HG02588 (cell line): ENCODE measurements around the gene CD52.
"Not testable (repeated sequence)": the region's sequence is repeated elsewhere in the genome, so short reads cannot be mapped to it uniquely, and the experiment has no call there.

ENCODE experiments used
- ATAC-seq: cut with Tn5 transposase; IDR thresholded peaks from one replicate; pipeline ENCODE4 v1.9.1; 2021; ENCODE audit warnings: mild to moderate bottlenecking, moderate library complexity; ENCODE audit not compliant: unreplicated experiment

Gene CD52

DNA sequence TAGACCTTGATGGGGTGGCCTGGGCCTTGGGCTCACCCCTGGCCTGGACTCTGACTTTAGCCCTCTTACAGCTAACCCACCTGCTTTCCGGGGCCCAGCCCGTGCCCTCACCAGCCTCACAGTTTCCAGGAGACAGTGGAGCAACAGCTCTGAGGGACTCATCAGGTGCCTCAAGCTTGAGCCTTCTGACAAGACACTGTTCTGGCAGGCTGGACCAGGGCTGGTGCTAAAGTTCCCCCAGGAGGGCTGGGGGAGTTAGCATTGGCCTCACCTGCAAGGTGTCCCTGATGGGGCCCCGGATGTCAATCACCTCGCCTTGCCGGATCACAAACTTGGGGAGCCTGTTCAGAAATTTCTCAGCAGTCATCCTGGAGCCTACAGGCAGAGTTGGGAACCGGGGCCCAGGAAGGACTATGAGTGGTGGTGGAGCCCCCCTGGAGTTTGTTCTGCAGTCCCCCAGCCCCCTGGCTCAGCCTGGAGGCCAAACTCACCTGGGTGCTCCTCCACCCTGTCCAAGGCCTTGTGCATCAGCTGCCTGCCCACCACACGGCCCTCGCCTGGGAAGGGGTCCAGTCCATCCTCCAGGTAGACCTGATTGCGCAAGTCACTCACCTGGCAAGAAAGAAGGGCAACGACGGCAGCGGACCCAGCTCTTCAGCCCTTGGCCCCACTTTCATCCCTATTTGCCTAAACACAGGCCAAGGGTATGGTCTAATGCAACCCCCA is 33.7 kb upstream of the CD52 start:
- no peak for ATAC-seq

DNA sequence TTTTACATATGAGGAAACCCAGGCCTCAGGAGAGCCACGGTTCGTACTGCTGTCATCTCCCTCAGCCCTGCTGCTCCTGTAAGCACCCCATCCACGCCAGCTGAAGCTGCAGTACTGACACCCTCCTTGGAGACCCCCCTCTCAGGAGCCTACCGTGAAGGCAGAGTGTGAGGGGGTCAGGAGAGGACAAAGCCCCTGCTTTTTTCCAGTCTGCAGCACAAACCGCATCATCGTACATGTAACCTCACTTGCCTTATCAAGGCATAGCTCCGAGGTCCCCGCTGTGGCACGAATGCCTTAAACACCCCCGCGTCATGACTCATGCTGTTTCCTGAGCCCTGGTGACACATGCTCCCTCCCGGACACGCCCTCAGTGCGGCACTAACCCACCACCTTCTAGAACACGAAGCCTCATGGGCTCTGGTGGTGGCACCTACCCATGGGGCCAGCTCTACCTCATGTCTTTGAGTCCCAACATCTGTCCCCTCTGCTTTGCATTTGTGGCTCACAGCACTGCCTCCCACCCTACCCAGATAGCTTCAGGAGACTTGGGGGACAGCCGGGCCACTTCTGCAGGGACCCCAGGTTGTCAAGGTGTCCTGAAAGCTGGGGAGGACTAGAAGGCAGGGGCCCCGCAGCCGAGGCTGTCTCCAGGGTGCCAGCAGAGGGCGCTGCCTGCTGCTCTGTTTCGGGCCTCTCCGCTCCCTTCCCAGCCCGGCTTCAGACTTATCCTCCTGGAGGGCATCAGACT is 33.0 kb upstream of the CD52 start:
- peak; percentile 33 for ATAC-seq

DNA sequence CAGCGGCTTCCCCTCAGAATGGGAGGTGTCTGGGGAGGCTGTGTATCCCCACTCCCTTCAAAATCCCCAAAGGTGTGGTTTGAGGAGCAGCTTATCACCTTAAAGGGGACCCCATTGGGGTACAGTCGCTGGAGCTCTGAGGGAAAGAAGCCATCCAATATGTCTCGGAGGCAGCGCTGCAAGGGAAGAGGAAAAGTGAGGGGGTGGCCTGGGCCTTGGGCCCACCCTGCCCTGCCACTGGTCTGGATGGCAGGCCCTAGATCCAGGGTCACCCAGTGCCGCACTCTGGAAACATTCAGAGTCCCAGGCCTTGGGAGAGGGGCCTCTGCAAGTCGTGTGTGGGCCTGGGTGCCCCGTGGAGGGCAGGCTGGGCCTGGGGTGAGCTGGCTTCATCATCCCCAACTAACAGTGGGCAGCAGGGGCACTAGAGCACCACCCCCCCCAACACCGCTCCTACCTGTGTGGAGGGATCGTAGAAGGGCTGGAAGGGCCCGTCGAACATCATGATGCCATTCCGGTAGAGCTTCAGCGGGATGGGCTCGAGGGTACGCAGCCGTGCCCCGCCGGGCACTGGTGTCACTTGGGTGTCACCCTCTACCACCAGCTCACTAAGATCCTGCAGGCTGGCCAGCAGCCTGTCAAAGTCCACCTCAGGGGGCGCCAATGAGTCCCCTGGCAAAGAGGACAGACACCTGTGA is 32.2 kb upstream of the CD52 start:
- no peak for ATAC-seq

DNA sequence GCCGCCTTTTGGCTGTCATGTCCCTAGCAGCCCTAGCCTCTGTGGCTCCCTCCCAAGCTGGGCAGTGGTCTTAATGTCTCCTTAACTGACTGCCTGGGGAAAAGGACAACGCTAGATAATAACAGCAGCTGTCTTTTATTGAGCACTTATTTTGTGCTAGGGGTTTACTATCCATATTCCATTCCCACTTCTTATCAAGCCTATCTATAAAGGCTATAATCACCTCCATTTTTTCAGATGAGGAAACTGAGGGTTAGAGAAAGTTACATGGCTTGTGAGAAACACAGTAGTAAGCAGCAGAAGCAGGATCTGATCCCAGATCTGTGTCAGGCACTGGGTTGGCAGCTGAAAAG is 31.7 kb upstream of the CD52 start:
- ATAC-seq: no peak

DNA sequence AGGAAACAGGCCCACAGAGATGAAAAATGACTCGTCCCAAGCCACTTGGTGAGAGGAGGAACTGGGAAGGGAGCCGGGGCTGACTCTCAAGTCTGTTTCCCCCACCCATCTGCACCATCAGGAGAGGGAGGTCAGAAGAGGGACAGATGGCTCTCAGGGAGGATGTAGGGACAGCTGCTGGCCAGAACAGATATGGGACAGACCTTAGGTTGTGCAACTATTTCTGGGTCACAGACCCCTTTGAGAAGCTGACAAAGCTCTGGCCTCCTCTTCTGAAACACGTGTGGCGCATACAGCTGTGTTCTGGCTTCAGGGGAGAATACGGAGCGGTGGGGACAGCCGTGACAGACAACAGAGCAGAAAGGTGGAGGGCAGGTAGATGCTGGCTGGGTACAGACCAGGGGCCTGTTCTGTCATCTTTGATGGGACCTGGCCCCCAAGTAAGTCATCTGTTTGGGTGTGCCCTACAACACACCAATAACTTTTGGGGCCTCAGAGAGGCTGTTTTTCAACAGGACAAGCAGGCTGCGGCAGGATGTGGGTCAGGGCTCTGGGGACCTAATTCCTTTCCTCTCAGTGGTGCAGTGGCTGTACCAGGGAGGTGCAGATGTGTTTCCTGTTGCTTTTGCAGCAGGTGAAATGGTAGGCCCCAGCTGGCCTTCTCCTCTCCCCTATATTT is 30.6 kb upstream of the CD52 start:
- peak; percentile 25 for ATAC-seq

DNA sequence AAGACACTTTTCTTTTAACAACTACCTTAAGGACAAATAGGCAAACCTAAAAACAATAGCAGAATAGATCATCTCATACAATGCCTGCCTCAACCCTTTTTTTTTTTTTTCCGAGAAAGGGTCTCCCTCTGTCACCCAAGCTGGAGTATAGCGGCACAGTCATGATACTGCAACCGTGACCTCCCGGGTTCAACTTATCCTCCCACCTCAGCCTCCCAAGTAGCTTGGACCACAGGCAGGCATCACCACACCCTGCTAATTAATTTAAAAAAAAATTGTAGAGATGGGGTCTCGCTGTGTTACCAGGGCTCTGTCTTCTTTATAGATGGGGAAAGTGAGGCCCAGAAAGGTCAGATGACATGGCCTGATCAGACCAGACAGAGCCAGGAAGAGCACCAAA is 29.9 kb upstream of the CD52 start:
- no peak for ATAC-seq

DNA sequence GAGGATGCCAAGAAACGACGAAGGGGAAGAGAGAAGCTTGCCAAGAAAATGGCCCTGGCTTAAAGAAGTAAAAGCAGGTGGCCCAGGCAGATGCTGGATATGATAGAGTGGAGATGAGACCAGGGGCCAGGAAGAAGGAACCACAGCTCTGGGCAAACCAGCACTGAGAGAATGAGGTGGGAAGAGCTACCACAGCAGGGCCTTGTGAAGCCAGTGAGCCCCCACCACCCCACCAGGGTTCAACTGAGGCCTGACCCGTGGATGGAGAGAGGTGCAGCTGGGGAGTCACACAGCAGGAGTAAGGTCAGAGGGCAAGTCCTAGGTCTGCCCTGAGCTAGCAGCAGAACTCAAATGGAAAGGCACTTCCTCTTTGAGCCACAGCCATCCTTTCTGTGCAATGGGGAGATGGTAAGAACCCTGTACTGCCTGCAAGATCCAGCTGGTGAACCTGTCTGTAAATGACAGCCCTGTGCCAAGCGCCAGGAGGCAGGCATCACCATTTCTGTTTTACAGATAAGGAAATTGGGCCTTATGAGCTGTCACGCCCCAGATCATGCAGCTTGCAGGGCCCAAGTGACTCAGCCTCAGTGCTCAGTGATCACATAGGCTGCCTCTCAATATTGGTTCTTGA is 29.3 kb upstream of the CD52 start:
- ATAC-seq: no peak

DNA sequence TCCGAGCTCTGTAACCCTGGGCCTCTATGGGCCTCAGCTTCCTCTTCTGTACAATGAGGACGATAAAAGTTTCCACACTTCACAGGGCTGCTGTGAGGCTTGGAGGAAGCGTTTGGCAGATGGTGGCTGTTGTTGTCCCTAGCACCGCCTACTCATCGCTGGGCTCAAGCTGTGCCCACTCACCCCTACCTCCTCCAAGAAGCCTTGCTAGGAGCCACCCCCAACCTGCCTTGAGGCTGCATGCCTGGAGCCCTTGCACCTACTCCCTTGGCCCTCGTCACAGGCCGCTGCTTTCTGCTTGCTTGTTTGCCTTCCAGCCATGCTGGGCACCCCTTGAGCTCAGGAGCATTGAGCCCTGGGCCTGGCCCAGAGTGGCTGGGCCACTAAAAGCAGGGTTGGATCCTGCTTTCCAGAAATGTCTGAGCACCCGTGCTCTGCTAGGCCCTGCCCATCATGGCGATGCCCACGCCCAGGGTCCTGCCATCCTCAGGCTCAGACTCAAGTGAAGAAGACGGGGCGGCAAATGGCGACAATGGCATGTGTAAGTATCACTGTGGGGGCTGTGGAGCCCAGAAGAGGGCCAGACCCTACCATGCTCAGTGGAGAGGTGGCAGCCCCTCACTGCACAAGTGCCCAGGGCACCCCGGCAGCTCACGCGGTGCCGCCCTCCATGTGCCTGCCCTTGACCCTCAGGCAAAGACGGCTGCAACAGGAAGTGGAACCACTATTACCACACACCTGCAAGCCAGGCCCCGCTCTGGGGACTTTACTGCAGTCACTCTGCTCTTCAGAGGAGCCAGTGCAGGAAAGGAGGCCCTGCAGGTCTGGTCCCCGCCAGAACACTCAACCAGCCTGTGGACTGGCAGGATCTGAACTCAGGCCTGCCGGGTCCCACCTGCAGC is 28.3 kb upstream of the CD52 start:
- no peak for ATAC-seq

DNA sequence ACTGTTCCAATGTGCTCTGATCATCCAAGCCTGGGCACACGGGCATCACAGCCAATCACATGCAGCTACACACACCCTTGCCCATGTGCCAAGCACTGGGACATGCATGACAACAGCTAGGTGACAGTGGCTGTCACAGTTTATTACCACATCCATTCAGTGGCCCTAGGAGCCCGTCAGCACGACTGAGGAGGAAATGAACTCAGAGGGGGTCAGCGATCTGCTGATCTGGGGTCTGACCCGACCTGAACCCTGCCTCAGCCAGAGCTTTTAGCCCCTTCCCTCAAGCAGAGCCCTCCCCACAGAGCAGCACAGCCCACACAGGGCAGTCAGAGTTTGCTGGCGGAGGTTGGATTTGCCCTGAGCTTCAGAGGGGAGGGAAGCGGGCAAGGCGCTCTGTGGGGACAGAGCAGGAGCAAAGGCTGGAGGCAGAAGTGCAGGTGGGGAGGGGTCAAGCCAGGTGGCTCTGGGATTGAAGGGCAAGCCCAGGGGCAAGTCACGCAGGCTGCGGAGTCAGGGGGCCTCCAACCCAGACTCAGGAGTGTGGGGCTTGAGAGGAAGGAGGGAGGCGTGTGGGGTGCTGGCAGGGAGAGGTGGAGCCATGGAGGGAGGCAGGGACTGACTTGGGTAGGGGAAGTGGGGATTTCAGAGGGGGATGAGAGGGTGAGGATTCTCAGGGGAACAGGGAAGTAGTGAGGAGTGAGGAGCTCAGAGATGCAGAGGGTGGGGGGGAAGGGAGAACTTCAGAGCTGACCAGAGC is 27.5 kb upstream of the CD52 start:
- ATAC-seq: no peak

DNA sequence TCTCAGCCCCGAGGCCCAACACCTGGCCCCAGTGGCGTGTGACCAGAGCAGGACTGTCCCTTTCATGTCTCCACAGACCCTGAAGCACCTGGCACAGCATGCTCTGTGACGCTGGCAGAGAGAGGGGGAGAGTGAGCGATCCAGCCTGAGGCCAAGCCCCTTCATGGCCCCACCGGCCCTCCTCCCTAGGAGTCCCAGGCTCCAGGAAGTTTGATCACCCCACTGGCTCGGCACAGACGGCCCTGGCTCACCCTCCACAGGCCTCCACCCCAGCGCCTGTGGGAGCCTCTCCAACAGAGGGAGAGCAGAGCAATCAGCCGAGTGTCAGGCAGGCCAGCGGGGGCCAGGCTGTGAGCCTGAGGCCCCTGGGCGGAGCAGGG is 26.9 kb upstream of the CD52 start:
- no peak for ATAC-seq

DNA sequence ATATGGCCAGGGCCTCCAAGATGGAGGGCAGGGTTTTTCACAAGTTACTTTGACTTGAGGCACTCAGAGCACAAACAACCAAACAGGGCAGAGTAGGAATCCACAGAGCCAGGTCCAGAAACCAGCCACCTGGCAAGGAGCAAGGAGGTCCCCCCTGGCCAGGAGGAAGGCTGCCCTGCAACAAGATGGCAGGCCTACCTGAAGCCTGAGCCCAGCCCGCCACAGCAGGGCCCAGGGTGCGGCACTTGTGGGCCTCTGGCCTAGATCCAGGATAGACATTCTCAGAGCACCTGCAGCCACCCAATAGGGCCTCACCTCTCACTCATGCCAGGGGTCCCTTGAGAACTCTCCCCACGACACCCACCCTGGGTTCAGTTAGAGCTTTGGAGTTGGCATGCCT is 26.3 kb upstream of the CD52 start:
- no peak for ATAC-seq

DNA sequence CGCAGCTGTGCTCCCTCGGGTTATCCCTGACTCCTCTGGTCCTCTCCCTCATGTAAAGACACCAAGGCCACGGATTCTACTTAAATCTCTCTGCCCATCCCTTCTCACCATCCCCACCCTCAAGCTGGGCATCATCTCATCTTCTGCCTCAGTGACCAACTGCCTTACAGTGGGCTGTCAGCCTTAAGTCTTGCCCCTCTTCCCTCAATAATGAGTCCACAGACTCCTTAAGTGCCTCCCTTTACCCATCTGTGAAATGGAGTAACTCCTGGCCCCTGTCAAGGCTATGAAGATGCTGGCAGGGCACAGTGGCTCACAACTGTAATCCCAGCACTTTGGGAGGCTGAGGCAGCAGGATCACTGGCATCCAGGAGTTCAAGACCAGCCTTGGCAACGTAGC is 25.8 kb upstream of the CD52 start:
- ATAC-seq: no peak

DNA sequence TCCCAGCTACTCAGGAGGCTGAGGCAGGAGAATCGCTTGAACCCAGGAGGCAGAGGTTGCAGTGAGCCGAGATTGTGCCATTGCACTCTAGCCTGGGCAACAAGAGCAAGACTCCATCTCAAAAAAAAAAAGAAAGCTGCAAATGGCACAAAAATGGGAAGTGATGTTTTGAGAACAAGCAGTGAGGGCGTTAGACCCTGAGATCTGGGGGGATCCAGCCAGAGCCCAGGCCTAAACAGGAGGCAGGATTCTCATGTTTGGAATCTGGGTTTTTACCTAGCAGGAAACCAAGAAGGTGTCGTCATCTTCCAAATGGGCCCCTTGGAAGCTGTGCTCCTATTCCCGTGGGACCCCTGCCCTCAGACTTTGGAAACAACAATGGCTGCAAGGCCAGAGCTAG is 25.0 kb upstream of the CD52 start:
- not testable (repeated sequence) for ATAC-seq

DNA sequence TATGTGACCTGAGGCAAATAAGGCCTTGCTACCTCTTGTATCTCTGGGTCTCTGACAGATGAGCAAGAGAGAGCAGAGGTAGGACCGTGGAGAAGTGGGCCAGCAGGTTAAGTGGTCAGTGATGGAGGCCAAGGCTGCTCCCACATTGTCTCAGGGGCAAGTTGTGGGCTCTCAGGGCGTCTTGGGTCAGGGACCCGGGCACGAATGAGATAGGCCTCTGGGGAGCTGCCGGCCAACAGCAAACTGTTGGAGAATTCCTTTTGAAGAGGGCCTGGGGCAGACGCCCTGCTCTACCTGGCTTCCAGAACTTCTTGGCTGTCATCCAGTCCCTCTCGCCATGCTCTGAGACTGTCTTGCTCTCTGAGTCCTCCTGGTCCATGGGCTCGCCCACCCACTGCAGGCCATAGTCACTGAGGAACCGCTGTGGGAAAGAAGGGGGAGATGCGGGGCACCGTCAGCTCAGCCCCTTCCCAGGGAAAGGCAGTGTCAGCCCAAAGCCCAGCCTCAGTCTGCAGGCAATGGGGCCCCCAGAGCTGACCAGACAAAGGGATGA is 23.8 kb upstream of the CD52 start:
- no peak for ATAC-seq

DNA sequence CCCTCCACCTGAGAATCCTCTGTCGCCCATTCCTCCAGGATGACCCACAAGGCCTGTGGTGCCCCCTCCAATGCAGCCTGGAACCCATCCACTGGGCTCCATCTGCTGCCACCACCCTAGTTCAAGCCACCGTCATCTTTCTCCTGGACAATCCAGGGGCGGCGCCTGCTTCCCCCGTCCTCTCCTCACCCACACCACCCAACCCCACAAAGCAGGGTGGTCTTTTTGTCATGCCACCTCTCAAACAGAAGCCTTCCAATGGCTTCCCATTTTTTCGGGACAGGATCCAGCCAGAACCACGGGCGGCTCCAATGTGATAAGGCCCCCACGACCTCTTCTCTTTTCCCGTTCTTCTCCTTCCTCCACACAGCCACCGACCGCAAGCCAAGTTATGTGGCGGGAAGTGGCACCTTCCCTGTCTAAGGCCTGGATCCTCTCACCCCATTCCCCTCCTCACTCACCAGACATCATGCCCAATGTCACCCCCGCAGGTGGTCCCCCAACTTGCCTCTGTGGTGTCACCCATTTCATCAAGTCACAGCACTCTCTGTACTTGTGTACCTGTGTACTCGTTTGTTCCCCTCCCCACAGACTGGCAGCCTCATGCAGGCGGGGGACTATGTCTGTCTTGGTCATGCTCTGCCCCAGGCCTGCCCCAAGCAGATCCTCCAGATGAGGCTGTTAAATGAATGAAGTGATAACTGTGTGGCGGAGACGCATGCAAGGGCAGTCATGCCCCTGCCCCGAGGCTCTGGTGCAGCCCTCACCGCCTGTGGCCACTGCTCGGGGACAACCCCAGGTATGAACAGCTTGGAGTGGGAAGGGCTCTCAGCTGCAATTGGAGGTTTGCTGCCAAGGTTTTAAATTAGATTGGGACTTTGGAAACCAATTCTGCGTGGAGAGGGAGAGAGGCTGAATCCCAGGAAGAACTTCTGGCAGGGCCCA is 22.3 kb upstream of the CD52 start:
- ATAC-seq: no peak

DNA sequence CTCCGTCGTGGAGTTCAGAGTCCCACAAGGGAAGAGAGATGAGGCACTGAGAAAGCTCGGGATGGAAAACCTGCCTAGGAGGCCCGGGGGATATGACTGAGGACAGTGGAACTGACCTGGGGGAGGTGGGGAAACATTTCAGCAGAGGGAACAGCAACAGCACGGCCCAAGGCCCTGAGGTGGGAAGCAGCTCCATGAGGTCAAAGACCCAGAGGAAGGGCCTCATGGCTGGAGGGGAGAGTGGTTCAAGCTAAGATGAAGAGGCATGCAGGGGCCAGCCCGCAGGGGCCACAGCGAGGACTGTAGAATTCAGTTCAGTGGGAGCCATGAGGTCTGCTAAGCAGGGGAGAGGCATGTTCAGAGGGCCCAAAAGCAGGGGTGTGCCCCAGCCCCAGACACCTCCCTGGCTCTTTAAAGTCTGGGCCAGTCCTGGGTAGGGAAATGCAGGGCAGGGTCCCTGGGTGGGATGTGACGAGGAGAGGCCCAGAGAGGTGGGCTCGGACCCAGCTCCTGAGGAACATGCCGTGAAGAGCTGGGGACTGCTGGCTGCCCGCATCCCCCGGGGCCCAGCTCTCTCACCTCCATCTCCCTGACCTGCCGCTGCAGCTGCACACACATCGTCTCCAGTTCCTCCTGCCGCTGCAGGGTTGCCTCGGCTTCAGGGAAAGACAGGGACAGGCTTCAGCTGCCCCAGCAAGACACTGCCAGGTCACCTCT is 21.3 kb upstream of the CD52 start:
- ATAC-seq: no peak

DNA sequence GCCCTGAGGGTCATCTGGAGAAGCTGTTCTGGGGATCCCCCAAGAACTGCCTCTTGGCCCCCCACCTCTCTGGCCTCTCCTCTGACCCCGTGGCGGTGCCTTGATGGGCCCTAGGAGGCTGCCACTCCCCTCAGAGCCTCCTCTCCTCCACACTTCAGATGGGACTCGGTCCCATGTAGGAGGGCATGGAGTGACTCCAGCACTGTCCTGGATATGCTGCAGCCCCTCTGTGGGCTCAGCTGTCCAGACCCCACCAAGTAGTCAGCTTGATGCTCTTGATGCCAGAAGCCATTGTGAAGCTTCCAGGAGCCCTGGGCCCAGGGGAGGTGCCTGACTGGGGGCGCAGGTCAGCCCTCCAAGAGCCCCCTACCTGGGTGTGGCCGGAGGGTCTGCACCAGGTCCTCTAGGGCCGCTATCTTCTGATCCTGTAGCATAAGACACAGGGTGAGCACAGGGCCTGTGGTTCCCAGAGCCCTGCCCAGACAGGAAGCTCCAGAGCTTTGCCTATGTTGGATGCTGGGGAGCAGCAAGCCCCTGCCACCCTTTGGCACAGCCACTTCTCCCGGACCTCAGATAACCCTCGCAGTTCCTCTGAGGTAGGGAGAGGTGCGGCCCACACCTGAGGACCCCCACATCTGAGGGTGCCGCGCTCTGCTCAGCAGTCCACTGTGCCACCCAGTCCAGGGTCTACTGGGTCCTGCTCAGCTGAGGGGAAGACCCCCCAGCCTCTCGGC is 20.5 kb upstream of the CD52 start:
- no peak for ATAC-seq
